ENCODE results near the gene SYCE3.
"Not testable (repeated sequence)": the region's sequence is repeated elsewhere in the genome, so short reads cannot be mapped to it uniquely, and the experiment has no call there.

SYCE3 gene, protein sequence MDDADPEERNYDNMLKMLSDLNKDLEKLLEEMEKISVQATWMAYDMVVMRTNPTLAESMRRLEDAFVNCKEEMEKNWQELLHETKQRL

DNA sequence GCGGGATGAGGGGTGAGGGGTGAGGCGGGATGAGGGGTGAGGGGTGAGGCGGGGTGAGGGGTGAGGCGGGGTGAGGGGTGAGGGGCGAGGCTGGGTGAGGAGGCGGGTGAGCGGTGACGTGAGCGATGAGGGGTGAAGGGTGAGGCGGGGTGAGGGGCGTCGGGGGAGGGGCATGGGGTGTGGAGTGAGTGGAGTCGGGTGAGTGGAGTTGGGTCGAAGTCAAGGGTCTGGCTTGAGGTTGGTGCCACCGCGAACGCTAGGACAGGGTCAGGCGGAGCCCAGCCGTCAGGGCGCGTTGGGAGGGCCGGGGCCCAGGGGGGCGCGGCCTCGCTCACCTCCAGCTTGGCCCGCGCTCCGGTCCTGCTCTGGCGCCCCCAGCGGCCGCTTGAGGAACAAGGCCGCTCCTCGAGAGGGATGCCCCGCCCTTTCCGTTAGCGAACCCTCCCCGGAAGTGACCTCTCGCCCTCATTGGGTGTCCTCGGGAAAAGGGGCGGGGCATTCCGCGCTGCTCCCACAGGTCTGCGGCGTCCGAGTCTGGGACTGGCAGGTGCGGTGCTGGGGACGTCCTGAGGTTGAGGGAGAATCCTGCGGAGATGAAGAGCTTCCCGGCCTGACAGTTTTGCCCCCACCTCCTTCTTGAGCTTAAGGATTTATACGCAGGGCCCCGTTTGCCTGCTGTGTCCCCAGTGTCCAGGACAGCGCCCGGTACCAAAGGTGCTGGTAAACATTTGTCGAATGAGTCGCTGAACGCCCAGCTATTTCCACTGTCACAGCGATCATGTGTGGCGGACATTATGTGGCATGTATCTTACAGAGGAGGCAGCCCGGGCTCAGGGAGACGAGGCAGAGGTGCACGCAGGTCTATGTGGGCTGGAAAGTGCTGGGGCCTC is at the start of gene SYCE3:
Gene SYCE3 (minus strand): TSS at position 397 of the 890 bp plus-strand sequence. CDS start 6,514 bp downstream, outside the sequence.
- DNase-seq = peak; percentile 97

DNA sequence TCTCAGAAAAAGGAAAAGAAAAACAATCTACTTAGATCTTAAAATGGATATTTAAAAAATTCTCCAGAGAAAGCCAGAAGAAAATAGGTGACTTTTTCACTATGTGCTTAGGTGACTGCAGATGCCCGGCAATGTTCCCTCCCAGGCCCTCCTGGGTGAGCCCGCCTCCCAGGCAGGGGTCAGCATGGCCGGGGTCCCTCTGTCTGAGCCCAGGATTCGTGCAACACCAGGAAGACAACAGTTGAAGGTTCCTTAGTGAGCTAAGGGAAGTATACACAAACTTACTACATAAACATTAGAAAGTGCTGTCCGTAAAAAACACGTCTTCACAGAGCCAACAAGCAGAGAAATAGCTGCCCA is 49.4 kb upstream of the SYCE3 start:
- no peak for DNase-seq

DNA sequence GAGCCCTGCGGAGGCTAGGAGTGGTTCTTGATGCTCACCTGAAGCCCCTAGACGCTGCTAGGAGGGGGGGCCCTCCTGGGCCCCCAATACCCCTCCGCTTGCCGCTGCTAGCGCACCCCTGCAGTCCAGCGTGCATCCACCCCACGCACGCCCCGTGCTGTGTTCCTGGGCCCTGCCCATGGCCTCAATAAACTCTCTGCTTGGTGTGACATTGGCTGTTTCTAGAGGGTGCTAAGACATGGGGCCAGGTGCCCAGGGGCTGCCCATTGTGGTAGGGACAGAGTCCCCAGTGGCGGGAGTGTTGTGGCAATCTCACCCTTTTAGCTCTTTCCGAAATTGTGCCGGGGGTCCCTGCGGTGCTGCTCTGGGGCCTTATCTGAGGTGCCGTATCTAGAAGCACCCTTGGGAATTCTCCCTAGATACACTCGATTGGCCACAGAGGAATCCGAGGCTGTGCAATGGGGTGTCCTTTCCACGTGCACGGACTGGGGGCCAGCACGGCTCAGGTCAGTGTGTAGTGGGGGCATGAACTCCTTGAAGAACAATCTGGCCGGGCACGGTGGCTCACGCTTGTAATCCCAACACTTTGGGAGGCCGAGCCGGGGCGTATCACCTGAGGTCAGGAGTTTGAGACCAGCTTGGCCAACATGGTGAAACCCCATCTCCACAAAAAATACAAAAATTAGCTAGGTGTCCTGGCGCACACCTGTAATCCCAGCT is 48.8 kb upstream of the SYCE3 start:
- DNase-seq = no peak

DNA sequence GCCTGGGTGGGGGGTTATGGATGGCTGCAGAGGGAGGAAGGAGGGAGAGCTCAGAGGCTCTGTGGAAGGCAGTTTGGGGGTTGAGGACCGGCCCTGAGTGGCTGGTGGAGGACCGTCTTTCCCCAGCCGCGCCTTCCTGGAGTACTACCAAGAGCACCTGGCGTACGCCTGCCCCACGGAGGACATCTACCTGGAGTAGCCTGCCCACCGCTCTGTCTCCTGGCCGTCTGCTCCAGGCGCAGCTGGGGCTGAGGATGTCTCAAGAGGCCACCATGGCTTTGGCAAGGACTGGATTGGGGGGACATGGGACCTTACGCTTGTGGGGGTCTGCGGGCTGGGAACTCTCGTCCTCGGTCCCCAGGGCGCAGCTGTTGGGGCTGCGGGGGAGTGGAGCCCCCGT is 47.9 kb upstream of the SYCE3 start:
- DNase-seq = no peak

DNA sequence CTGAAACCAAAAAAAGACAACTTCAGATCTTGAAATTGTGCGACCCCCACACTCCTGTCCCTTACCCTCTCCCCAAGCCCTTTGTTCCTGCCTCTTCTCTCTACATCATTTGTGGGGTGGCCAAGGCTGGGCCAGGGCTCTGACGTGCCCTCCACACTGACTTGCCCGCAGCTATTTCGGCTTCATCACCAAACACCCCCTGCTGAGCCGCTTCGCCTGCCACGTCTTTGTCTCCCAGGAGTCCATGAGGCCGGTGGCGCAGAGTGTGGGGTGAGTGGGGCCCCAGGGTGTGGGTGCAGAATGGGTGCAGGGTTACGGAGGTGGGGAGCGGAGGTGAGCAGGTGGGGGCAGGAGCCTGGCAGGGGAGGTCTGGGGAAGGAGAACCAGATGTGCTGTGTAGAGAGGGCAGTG is 47.3 kb upstream of the SYCE3 start:
- DNase-seq = no peak

DNA sequence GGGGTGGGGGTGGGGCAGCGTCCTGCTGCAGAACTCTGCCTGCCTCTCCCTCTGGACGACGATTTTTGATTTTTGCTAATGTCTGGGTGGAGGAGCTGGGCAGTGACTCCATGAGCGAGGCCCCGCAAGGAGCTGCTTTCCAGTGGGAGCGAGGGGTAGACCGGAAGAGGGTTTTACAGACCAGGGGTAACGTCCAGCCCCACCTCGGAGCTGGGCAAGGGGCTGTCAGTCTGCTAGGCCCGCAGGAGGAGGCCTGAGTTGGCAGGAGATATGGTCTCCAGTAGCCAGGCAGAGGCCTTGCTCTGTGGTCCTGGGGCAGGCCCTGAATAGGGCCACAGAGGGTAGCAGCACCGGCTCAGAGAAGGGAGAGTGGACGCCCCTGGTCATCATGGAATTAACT is 46.9 kb upstream of the SYCE3 start:
- no peak for DNase-seq

DNA sequence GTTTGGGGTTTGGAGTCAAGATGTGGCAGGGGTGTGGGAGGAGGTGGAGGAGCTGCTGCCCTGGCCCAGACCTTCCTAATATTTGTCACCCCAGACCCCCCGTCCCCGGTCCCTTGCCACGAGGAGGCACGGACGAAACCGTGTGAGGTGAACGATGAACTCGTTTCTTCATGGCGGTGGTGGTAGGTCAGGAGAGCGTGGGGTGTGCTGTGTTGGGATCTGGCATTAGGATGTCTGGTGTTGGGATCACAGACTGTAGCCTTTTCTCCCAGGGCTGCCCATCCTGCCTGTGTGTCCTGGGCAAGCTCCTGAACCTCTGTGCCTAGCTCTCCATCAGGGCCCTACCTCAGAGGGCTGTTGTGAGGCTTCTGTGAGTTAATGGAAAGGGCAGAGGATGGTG is 46.3 kb upstream of the SYCE3 start:
- no peak for DNase-seq

DNA sequence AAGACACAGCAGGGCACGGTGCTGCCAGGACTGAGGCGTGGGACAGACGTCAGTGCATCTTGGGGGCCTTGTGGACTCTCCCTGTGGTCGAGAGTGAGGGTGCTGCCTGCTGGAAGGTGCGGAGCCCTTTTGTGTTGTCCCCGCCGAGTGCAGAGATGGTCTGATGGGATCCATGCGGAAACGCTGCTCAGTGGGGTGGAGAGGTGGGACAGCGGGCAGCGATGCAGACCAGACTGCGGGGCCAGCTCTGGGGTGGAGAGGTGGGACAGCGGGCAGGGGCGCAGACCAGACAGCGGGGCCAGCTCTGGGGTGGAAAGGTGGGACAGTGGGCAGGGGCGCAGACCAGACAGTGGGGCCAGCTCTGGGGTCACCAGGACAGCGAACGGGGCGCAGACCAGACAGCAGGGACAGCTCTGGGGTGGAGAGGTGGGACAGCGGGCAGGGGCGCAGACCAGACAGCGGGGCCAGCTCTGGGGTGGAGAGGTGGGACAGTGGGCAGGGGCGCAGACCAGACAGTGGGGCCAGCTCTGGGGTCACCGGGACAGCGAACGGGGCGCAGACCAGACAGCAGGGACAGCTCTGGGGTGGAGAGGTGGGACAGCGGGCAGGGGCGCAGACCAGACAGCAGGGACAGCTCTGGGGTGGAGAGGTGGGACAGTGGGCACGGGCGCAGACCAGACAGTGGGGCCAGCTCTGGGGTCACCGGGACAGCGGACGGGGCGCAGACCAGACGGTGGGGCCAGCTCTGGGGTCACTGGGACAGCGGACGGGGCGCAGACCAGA is 45.5 kb upstream of the SYCE3 start:
- not testable (repeated sequence) for DNase-seq

DNA sequence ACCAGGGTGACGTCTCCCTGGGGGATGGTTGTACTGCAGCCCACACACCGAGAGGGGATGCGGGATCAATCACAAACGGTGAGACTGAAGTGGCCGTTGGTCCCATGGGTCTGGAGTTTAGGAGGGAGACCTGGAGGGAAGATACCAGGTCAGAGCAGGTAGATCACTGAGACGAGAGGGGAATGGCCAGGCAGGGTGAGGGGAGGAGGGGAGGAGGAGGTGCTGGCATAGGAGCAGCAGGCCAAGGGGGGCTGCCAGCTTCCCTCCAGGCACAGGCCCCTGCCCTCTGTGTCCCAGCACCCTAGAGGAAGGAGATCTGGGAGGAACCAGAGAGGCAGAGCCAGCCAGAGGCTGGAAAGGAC is 44.9 kb upstream of the SYCE3 start:
- DNase-seq = no peak

DNA sequence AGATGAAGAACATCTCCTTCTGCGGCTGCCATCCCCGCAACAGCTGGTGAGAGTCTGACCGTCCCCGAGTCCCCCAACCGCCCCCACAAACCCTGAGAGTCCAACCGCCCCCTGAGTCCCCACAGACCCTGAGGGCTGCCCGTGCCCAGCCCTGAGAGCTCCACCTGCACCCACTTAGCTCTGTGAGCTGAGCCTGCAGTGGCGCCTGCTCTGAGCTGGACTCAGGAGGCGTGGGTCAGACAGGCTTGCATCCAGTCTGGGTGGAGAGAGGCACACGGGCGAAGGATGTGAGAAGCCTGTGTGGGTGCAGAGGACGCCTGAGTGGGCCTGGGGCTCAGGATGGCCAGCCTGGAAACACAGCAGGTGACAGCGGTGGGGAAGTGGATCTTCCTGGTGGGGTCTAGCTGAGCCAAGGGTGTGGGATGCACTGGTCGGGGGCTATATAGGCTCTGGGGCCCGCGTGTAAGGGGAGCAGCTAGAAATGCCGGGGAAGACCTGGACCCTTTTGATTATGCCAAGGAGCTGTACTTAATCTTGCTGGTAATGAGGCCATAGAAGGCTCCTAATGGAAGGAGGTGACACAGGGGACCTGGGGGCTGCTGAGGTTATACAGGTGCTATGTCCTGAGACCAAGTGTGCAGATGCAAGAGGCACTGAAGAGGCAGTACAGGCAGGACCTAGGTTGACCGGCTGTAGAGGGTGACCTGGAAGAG is 44.4 kb upstream of the SYCE3 start:
- DNase-seq = no peak

DNA sequence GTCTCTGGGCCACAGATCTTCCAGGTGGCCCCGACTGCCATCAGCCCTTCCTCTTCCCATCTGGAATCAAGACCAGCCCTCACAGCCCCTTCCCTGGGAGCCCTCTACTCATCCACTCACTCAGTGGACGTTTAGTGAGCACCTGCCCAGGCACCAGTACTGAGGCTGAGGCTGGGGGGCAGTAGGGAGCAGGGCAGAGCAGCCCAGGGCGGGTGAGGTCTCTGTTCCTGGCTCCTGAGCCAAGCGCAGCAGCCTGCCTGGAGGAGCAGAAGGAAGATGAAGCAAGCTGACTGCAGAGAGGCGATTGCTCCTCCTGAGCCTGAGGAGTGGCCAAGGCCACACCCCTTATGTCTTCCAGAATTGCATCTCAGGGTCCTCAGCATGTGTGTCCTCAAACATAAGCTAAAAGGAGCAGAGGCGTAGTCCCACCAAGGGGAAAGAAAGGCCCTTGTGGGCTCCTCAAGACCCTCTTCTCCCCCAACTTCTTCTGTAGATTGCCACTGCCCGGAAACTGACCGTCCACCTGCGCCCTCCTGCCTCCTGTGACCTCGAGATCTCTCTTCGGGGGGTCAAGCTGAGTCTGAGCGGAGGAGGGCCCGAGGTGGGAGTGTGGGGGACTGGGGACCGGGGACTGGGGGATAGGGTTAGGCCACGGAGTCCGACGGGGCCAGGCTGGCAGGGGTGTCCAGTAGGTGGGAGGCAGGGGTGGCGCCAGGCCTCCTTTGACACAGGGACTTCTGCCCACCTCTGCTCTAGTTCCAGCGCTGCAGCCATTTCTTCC is 43.6 kb upstream of the SYCE3 start:
- no peak for DNase-seq

DNA sequence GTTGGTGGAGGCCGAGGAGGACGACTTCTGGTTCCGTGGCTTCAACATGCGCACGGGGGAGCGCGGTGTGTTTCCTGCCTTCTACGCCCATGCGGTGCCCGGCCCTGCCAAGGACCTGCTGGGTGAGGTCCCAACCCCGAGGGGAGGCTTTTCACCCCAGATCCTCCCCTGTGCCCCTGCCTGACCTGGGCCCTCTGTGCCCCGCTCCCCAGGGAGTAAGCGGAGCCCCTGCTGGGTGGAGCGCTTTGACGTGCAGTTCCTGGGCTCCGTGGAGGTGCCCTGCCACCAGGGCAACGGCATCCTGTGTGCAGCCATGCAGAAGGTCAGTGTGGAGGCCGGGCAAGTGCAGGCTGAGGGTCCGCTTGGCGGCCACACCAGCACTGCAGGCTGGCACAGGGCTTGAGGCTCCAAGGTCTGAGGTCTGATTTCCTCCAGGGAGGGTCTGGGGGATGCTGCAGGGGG is 42.9 kb upstream of the SYCE3 start:
- no peak for DNase-seq

DNA sequence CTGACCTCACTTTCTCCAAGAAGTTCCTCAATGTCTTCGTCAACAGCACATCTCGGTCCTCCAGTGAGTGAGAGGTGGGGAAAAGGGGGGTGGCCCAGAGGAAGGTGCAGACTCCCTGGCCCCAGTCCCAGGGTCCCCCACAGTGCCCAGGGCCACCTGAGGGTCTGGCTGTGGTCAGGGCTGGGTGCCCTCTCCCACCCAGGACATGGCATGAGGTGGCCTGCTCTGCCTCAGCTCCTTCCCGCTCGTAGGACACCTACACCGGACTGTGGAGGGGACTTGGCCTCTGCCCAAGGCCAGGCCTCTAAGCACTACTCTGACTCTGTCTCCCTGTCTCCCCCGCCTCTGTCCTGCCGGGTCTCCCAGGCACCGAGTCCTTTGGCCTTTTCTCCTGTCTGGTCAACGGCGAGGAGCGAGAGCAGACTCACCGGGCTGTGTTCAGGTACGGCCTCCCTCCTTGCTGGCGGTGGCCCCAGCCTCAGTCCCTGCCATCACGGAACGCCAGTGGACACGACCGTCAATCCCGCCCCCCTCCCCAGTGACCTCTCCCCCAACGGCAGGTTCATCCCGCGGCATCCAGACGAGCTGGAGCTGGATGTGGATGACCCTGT is 42.4 kb upstream of the SYCE3 start:
- no peak for DNase-seq

DNA sequence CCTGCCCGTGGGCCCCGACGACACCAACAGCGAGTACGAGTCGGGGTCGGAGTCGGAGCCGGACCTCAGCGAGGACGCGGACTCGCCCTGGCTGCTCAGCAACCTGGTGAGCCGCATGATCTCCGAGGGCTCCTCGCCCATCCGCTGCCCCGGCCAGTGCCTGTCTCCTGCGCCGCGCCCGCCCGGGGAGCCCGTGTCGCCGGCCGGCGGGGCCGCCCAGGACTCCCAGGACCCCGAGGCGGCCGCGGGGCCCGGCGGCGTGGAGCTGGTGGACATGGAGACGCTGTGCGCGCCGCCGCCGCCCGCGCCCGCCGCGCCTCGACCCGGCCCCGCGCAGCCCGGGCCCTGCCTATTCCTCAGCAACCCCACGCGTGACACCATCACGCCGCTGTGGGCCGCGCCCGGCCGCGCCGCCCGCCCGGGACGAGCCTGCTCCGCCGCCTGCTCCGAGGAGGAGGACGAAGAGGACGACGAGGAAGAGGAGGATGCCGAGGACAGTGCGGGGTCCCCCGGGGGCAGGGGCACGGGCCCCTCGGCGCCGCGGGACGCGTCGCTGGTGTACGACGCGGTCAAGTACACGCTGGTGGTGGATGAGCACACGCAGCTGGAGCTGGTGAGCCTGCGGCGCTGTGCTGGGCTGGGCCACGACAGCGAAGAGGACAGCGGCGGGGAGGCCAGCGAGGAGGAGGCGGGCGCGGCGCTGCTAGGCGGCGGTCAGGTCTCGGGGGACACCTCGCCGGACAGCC is 41.7 kb upstream of the SYCE3 start:
- DNase-seq = no peak

DNA sequence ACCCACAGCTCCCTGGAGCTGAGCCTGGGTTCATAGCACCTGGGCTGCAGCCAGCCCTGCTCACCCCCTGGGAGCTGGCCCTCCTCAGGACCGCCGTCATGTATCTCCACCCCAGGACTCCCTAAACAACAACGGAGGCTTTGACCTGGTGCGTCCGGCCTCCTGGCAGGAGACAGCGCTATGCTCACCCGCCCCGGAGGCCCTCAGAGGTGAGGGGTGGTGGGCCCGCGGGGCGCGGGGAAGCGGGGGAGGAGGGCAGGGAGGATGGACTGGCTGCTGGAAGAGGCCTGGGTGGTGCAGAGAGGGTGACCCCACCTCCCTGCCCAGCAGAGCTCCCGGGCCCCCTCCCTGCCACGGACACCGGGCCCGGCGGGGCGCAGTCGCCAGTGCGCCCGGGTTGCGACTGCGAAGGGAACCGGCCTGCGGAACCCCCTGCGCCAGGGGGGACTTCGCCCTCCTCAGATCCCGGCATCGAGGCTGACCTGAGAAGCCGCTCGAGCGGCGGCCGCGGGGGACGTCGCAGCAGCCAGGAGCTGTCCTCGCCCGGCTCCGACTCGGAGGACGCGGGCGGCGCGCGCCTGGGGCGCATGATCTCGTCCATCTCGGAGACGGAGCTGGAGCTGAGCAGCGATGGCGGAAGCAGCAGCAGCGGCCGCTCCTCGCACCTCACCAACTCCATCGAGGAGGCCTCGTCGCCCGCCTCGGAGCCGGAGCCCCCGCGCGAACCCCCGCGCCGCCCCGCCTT is 41.0 kb upstream of the SYCE3 start:
- no peak for DNase-seq

DNA sequence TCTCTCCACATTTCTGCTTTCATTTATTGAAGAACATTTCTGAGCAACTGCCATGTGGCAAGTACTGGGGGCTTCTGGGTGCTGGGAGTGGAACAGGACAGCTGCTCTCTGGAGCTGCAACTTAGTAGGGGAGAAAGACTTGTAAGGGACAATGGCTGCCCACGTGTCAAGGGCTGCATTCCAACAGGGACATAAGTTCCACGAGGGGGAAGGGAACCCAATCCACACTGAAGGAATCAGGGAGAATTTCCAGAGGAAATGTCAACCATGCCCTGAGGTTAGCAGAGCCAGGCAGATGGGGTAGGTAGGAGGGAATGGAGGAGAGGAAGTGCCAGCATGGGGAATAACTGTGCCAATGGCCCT is 39.6 kb upstream of the SYCE3 start:
- DNase-seq = no peak

DNA sequence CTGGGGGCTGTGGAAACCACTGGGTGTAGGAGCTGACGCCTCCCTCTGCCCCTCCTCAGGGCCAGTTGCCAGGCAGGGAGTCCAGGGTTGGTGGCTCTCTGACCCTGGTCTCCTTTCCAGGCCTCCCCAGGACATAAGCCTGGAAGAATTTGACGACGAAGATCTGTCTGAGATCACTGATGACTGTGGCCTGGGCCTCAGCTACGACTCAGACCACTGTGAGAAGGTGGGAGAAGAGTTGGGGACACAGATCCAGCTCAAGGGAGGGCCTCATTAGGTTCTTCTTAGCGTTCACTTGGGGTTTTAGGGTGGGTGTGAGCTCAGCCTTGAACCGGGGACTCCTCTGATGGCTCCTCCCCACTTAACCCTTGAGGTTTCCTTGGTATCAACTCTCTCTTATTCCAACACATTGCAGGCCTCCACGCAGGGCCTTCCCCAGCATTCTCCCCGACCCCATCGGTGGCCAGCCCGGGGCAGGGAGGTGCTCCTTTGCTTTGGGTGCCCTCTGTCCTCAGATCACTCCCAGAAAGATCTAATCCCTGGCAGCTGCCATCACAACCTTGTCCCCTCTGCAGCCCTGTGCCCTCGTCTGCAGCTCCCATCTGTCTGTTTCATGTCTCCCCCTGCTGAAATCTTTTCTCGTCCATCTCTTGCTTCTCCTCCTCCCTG is 39.1 kb upstream of the SYCE3 start:
- no peak for DNase-seq

DNA sequence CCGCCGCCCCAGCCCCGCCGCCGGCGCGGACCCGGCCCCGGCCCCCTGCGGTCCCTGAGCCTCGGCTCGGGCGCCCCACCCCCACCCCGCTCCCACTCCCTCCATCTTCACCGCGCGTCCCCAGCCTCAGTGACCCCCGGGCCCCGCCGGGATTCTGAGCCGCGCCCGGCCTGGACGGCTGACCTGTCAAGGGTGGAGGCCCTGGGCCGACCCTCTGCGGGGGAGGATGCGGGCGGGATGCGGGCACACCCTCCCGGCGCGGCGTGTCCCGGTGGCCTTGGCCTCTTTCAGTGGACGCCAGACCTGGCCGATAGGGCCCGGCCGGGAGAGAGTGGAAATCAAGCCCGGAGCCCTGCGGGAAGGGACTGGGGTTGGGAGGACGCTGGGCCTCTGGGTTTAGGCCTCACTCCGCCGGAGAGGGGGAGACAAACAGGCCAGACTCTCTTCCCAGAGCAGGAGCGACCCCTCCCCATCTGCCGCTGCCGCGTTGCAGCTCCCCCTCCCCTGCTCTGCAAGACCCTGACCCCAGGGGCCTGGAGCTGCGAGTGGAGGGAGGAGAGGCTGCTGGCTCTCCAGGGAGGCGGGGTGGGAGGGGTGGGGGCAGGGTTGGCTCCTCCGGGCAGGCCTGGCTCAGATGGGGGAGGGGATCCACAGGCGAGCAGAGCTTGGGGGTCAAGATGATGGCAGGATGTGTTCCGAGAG is 38.4 kb upstream of the SYCE3 start:
- DNase-seq = no peak

DNA sequence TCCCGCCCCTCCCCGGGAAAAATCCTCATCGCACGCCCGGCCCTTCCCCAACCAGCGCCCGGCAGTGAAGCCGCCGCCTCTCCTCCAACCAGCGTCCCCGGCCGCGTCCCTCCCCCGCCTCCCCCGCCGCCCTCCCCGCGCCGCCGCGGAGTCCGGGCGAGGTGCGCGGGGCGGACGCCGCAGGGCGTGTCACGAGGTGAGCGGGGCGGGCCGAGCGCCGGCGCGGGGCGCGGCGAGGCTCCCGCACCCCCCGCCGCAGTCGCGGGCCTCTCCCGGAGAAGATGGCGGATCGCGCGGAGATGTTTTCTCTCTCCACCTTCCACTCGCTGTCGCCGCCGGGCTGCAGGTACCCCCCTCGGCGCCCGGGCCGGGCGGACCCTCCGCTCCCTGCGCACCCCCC is 37.8 kb upstream of the SYCE3 start, which contains the start of gene MAPK8IP2:
Gene MAPK8IP2 (plus strand): TSS at position 256 of the 400 bp plus-strand sequence. CDS start 26 bp downstream, at position 282.
- DNase-seq = no peak

All from CD4-positive, alpha-beta T cell treated with Interleukin-12 subunit alpha and Interleukin-12 subunit beta, for 1 hour (primary cell).